ENCODE data around the gene SFRP4.

Gene SFRP4

DNA sequence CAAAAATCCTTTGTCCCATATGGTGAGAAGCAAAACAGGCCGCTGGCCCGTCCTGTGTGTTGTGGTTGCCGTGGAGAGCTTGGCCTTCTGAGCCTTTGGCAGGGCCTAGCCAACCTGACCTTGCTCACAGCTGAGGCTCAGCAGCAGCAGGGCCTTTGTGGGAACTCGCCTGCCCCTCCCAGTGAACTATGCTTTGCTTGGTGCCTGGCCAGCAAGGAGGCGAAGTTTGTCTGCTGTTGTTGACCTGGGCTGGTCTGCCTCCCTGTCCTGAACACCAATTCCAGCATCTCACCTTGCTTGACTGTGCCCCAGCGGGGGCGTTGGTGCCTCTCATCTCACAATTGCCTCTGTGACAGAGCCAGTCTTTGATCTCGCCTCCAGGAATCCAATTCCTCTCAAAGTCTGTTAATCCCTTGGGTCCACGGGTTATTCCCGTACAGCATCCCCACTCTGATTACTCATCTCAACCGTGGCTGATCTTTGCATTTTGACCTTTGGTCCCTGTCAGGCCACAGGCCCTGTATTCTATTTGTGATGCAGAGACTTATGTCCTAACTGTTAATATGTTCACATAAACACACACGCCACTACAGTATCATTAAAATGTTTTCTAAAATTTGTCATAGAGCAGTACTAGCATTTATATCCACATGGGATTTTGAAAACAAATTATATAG is 26.5 kb upstream of the SFRP4 start:
- H3K9me2 ChIP-seq (replicated peaks; ENCODE audit: insufficient read depth, low read length), result 0 out of 2 replicates have a peak, but pooled peaks cover 2% of the 10 kb centered on the region
- H3K4me3 ChIP-seq (ENCODE audit: insufficient read depth, low read length, poor library complexity, severe bottlenecking), result no peak overlapping the region
- no peaks in the 10 kb centered on the region for H3K36me3 ChIP-seq (ENCODE audit: low read length)
- H3K27ac ChIP-seq (ENCODE audit: low read depth, low read length), result no peak overlapping the region
- H2AFZ ChIP-seq (ENCODE audit: low read depth, low read length, severe bottlenecking), result no peak overlapping the region
- H3F3A ChIP-seq (ENCODE audit: insufficient read depth), result no peaks in the 10 kb centered on the region
- H4K20me1 ChIP-seq (ENCODE audit: low read depth, low read length), result no peaks in the 10 kb centered on the region
- TF ChIP-seq, protein P1, sequence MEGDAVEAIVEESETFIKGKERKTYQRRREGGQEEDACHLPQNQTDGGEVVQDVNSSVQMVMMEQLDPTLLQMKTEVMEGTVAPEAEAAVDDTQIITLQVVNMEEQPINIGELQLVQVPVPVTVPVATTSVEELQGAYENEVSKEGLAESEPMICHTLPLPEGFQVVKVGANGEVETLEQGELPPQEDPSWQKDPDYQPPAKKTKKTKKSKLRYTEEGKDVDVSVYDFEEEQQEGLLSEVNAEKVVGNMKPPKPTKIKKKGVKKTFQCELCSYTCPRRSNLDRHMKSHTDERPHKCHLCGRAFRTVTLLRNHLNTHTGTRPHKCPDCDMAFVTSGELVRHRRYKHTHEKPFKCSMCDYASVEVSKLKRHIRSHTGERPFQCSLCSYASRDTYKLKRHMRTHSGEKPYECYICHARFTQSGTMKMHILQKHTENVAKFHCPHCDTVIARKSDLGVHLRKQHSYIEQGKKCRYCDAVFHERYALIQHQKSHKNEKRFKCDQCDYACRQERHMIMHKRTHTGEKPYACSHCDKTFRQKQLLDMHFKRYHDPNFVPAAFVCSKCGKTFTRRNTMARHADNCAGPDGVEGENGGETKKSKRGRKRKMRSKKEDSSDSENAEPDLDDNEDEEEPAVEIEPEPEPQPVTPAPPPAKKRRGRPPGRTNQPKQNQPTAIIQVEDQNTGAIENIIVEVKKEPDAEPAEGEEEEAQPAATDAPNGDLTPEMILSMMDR (IDR thresholded peaks at IDR 0.05; ENCODE audit: insufficient read depth, low read length, poor library complexity, severe bottlenecking), result no peak
- TF ChIP-seq EZH2phosphoT487 (conservative IDR thresholded peaks at IDR 0.05; ENCODE audit: low read length), result no peak
- no peaks in the 10 kb centered on the region for H3K79me2 ChIP-seq (ENCODE audit: insufficient read depth, low read length)
- H3K9me3 ChIP-seq (ENCODE audit: insufficient read depth, low read length), result no peaks in the 10 kb centered on the region
- no peak overlapping the region for H3K9ac ChIP-seq (ENCODE audit: low read length)
- no peak overlapping the region for H3K4me2 ChIP-seq (ENCODE audit: low read depth, low read length, poor library complexity, severe bottlenecking)
- 0 out of 2 replicates have a peak, but pooled peaks cover 3% of the 10 kb centered on the region for H3K27me3 ChIP-seq (ENCODE audit: low read length)

DNA sequence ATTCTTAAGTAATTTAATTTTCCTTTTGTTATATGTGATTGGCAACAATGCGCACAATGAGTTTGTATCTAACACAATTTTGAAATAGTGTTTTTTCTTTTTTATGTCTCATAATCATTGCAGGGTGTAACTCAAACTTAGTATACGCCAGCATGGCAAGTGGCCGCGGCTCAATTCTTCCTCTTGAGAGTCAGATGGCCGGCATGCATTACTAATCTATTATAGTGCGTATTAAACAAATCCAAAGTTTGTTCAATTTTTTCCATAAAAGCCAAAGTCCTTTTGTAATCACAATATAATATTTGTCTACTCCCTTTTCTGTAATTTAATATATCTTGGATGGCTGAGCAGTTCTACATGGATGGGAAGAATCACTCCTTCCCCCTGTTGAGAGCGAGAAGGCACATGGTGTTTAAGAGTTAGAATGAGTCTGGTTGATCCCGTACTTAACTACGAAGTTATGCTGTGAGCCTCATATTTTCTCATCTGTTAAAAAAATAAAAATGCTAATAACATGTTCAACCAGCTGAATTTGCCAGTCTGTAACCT is 16.5 kb upstream of the SFRP4 start:
- H3K79me2 ChIP-seq (ENCODE audit: insufficient read depth, low read length), result no peaks in the 10 kb centered on the region
- H3K9me3 ChIP-seq (ENCODE audit: insufficient read depth, low read length), result no peaks in the 10 kb centered on the region
- TF ChIP-seq, protein P1 (IDR thresholded peaks at IDR 0.05; ENCODE audit: insufficient read depth, low read length, poor library complexity, severe bottlenecking), result no peak
- no peak for TF ChIP-seq EZH2phosphoT487 (conservative IDR thresholded peaks at IDR 0.05; ENCODE audit: low read length)
- no peak overlapping the region for H3K4me3 ChIP-seq (ENCODE audit: insufficient read depth, low read length, poor library complexity, severe bottlenecking)
- H3K4me2 ChIP-seq (ENCODE audit: low read depth, low read length, poor library complexity, severe bottlenecking), result no peak overlapping the region
- no peaks in the 10 kb centered on the region for H3K27me3 ChIP-seq (ENCODE audit: low read length)
- no peak overlapping the region for H3K27ac ChIP-seq (ENCODE audit: low read depth, low read length)
- no peaks in the 10 kb centered on the region for H4K20me1 ChIP-seq (ENCODE audit: low read depth, low read length)
- H3K36me3 ChIP-seq (ENCODE audit: low read length), result no peaks in the 10 kb centered on the region
- no peak overlapping the region for H2AFZ ChIP-seq (ENCODE audit: low read depth, low read length, severe bottlenecking)
- no peaks in the 10 kb centered on the region for H3F3A ChIP-seq (ENCODE audit: insufficient read depth)
- H3K9me2 ChIP-seq (replicated peaks; ENCODE audit: insufficient read depth, low read length), result no peaks in the 10 kb centered on the region
- no peak overlapping the region for H3K9ac ChIP-seq (ENCODE audit: low read length)

- H3K27me3 ChIP-seq (ENCODE audit: low read length), result no peaks in the 10 kb centered on the region
These were observed 15.9 kb upstream of the SFRP4 start for GRCh38 chr7:37932543-37932942.

More at GRCh38 chr7:37932543-37932942, 15.9 kb upstream of the SFRP4 start:
- H3K4me2 ChIP-seq (ENCODE audit: low read depth, low read length, poor library complexity, severe bottlenecking), result no peak overlapping the region
- no peaks in the 10 kb centered on the region for H3K9me2 ChIP-seq (replicated peaks; ENCODE audit: insufficient read depth, low read length)
- H3K36me3 ChIP-seq (ENCODE audit: low read length), result no peaks in the 10 kb centered on the region
- H3F3A ChIP-seq (ENCODE audit: insufficient read depth), result no peaks in the 10 kb centered on the region
- H4K20me1 ChIP-seq (ENCODE audit: low read depth, low read length), result no peaks in the 10 kb centered on the region
- H3K79me2 ChIP-seq (ENCODE audit: insufficient read depth, low read length), result no peaks in the 10 kb centered on the region
- no peaks in the 10 kb centered on the region for H3K9me3 ChIP-seq (ENCODE audit: insufficient read depth, low read length)
- no peak overlapping the region for H3K27ac ChIP-seq (ENCODE audit: low read depth, low read length)
- TF ChIP-seq EZH2phosphoT487 (conservative IDR thresholded peaks at IDR 0.05; ENCODE audit: low read length), result no peak
- TF ChIP-seq, protein P1 (IDR thresholded peaks at IDR 0.05; ENCODE audit: insufficient read depth, low read length, poor library complexity, severe bottlenecking), result no peak
- no peak overlapping the region for H3K9ac ChIP-seq (ENCODE audit: low read length)
- no peak overlapping the region for H2AFZ ChIP-seq (ENCODE audit: low read depth, low read length, severe bottlenecking)
- no peak overlapping the region for H3K4me3 ChIP-seq (ENCODE audit: insufficient read depth, low read length, poor library complexity, severe bottlenecking)
